ENCODE measurements around the gene IGDCC3.

The IGDCC3 gene

DNA sequence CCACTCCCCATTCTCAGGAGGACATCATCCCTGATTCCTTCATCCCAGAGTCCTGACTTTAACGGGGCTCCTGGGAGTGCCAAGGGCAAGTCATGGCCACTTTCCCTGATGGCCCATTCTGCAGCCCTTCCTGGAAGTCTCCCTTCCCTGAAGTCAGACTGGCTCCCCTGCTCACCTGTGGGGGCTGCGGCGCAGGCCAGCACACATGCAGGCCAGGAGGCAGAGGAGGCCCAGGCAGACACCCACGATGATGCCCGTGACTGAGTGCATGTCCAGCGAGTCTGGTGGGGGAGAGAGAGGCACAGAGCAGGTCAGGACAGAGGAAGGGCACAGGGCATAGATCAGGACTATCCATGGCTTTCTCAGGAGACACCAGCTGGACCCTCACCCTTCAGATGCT, 8.6 kb upstream of the IGDCC3 start:
- H3K27me3 ChIP-seq (ENCODE audit: insufficient read depth, low read length): no peaks in the 10 kb centered on the region
- no peak overlapping the region for H3K4me3 ChIP-seq (ENCODE audit: low read depth, low read length)
- peaks cover 5% of the 10 kb centered on the region for H3K79me2 ChIP-seq (ENCODE audit: control insufficient read depth, insufficient read depth, low read length, poor library complexity)
- H4K8ac ChIP-seq (ENCODE audit: low read depth, low read length): no peak overlapping the region
- H3K79me1 ChIP-seq (ENCODE audit: low read length): peaks cover 13% of the 10 kb centered on the region
- no peak overlapping the region for H3K14ac ChIP-seq (ENCODE audit: low read length)
- no CpG with 5 or more reads among the region's 6 CpGs for WGBS (ENCODE audit: extremely low coverage, insufficient coverage, insufficient read length)
- no peak overlapping the region for H2BK120ac ChIP-seq (ENCODE audit: insufficient read depth, low read length, poor library complexity)
- no peak overlapping the region for H4K91ac ChIP-seq (ENCODE audit: low read depth, low read length)
- H3K4me1 ChIP-seq (ENCODE audit: control insufficient read depth in 1 of 2, insufficient read depth in 2 of 2, low read length in 2 of 2): peaks cover 19 to 26% of the 10 kb centered on the region in 2 experiments
- DNase-seq: no peak
- no peak overlapping the region for H3K4ac ChIP-seq (ENCODE audit: low read depth, low read length)
- no peak overlapping the region for H2AK5ac ChIP-seq (ENCODE audit: low read length)
- H2BK5ac ChIP-seq (ENCODE audit: low read depth, low read length, poor library complexity): no peak overlapping the region
- no peak overlapping the region for H3K23ac ChIP-seq (ENCODE audit: low read length)
- H2BK12ac ChIP-seq (ENCODE audit: low read length): no peak overlapping the region
- H4K12ac ChIP-seq (ENCODE audit: low read depth, low read length): no peak overlapping the region
- H3K9me3 ChIP-seq (ENCODE audit: insufficient read depth, low read depth, low read length): peaks cover 2% of the 10 kb centered on the region
- H2AFZ ChIP-seq (ENCODE audit: insufficient read depth, low read length, poor library complexity): no peak overlapping the region
- no peak overlapping the region for H3K27ac ChIP-seq (ENCODE audit: low read depth, low read length)
- no peak overlapping the region for H3K4me2 ChIP-seq (ENCODE audit: low read length)
- no peak overlapping the region for H3K18ac ChIP-seq (ENCODE audit: low read length)
- no peaks in the 10 kb centered on the region for H3K36me3 ChIP-seq (ENCODE audit: control insufficient read depth in 1 of 2, insufficient read depth in 2 of 2, low read length in 2 of 2)
- H3K9ac ChIP-seq (ENCODE audit: low read length): no peak overlapping the region

DNA sequence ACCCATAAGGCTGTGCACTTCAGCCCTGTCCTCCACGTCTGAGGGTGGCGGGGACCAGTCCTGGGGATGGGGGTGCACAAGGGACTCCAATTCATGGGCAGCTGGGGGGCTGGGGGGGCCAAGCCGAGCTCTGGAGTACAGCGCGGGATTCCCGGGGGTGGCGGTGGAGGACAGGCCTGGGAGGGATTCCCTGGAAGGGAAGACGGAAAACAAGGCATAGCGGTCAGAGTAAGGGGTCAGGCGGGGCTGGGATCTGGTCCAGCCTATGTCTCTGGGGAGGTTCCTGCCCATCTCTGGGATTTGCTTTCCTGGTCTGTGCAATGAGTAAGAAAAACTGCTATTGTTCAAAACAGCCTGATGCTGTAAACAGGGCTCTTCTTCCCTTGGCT, 8.1 kb upstream of the IGDCC3 start:
- H2BK5ac ChIP-seq (ENCODE audit: low read depth, low read length, poor library complexity): no peak overlapping the region
- no peak overlapping the region for H4K91ac ChIP-seq (ENCODE audit: low read depth, low read length)
- no peak overlapping the region for H3K18ac ChIP-seq (ENCODE audit: low read length)
- peaks cover 19 to 26% of the 10 kb centered on the region in 2 experiments for H3K4me1 ChIP-seq (ENCODE audit: control insufficient read depth in 1 of 2, insufficient read depth in 2 of 2, low read length in 2 of 2)
- H3K23ac ChIP-seq (ENCODE audit: low read length): no peak overlapping the region
- H3K79me2 ChIP-seq (ENCODE audit: control insufficient read depth, insufficient read depth, low read length, poor library complexity): peaks cover 5% of the 10 kb centered on the region
- no peak overlapping the region for H3K4me2 ChIP-seq (ENCODE audit: low read length)
- no CpG with 5 or more reads among the region's 10 CpGs for WGBS (ENCODE audit: extremely low coverage, insufficient coverage, insufficient read length)
- H3K4me3 ChIP-seq (ENCODE audit: low read depth, low read length): no peak overlapping the region
- no peak overlapping the region for H2BK12ac ChIP-seq (ENCODE audit: low read length)
- no peak overlapping the region for H3K14ac ChIP-seq (ENCODE audit: low read length)
- no peak overlapping the region for H3K9ac ChIP-seq (ENCODE audit: low read length)
- H3K36me3 ChIP-seq (ENCODE audit: control insufficient read depth in 1 of 2, insufficient read depth in 2 of 2, low read length in 2 of 2): no peaks in the 10 kb centered on the region
- H3K27me3 ChIP-seq (ENCODE audit: insufficient read depth, low read length): no peaks in the 10 kb centered on the region
- no peak overlapping the region for H2BK120ac ChIP-seq (ENCODE audit: insufficient read depth, low read length, poor library complexity)
- H3K27ac ChIP-seq (ENCODE audit: low read depth, low read length): no peak overlapping the region
- no peak overlapping the region for H3K4ac ChIP-seq (ENCODE audit: low read depth, low read length)
- peaks cover 13% of the 10 kb centered on the region for H3K79me1 ChIP-seq (ENCODE audit: low read length)
- H4K12ac ChIP-seq (ENCODE audit: low read depth, low read length): no peak overlapping the region
- no peak overlapping the region for H2AK5ac ChIP-seq (ENCODE audit: low read length)
- peaks cover 2% of the 10 kb centered on the region for H3K9me3 ChIP-seq (ENCODE audit: insufficient read depth, low read depth, low read length)
- no peak overlapping the region for H2AFZ ChIP-seq (ENCODE audit: insufficient read depth, low read length, poor library complexity)
- H4K8ac ChIP-seq (ENCODE audit: low read depth, low read length): no peak overlapping the region
- no peak for DNase-seq

DNA sequence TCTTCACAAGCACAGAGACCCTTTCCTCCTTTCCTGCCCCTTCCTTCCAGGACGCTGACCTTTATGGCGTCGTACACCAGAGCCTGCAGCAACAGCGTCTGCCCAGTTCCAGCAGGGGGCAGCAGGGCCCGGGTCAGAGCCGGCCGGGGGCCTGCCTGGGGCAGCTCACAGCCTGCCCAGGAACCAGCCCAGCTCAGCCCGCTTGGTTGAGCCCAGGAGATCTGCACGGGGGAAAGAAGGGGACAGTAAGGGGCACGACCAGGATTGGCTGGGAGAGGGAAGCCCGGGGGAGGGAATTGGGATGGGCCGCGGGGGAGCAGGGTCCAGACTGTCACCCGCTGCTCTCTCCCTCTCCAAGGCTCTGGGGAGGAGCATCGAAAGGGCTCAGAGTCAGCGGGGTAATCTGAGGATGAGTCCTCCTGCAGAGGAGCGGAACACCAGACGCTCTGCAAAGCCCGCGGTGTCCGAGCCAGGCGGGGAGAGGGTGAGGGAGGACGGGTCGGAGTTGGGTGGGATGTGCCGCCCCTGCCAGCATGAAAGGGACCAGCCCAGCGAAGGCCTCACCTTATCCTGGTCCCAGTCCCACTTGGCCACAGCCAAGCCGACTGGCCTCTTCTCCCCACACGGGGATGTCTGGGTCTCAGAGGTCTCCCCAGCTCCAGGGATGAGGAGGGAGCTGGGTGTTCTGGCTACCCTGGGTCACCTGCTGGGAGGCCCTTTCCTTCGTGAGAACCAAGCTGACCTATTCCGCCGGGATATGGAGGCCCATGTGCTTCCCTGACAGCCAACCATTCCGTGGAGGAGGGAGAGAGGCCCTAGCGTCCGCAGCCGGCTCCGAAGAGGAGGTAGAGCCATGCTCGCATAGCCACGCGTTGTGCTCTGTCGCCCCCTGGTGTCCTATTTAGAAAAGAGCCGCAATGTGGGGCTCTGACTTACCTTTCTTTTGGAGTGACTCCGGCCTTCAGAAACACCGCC, 7.4 kb upstream of the IGDCC3 start:
- peak overlapping the region; percentile 64 for H4K8ac ChIP-seq (ENCODE audit: low read depth, low read length)
- peak; percentile 87 to 95 for DNase-seq
- H3K27ac ChIP-seq (ENCODE audit: low read depth, low read length): peak overlapping the region; percentile 20
- peak overlapping the region; percentile 23 for H4K12ac ChIP-seq (ENCODE audit: low read depth, low read length)
- H3K14ac ChIP-seq (ENCODE audit: low read length): peak overlapping the region; percentile 80
- peaks cover 5% of the 10 kb centered on the region for H3K79me2 ChIP-seq (ENCODE audit: control insufficient read depth, insufficient read depth, low read length, poor library complexity)
- H2BK5ac ChIP-seq (ENCODE audit: low read depth, low read length, poor library complexity): peak overlapping the region; percentile 22
- H3K36me3 ChIP-seq (ENCODE audit: control insufficient read depth in 1 of 2, insufficient read depth in 2 of 2, low read length in 2 of 2): no peaks in the 10 kb centered on the region
- peaks cover 13% of the 10 kb centered on the region for H3K79me1 ChIP-seq (ENCODE audit: low read length)
- no CpG with 5 or more reads among the region's 43 CpGs for WGBS (ENCODE audit: extremely low coverage, insufficient coverage, insufficient read length)
- H3K4ac ChIP-seq (ENCODE audit: low read depth, low read length): peak overlapping the region; percentile 32
- peak overlapping the region; percentile 67 for H2BK12ac ChIP-seq (ENCODE audit: low read length)
- H4K91ac ChIP-seq (ENCODE audit: low read depth, low read length): peak overlapping the region; percentile 67
- H3K18ac ChIP-seq (ENCODE audit: low read length): peak overlapping the region; percentile 32
- peak overlapping the region; percentile 45 for H2AK5ac ChIP-seq (ENCODE audit: low read length)
- H2AFZ ChIP-seq (ENCODE audit: insufficient read depth, low read length, poor library complexity): peak overlapping the region; percentile 48
- peaks cover 2% of the 10 kb centered on the region for H3K9me3 ChIP-seq (ENCODE audit: insufficient read depth, low read depth, low read length)
- H3K4me2 ChIP-seq (ENCODE audit: low read length): peak overlapping the region; percentile 59
- H3K9ac ChIP-seq (ENCODE audit: low read length): no peak overlapping the region
- H3K4me3 ChIP-seq (ENCODE audit: low read depth, low read length): no peak overlapping the region
- H2BK120ac ChIP-seq (ENCODE audit: insufficient read depth, low read length, poor library complexity): peak overlapping the region; percentile 43
- peaks cover 19 to 26% of the 10 kb centered on the region in 2 experiments for H3K4me1 ChIP-seq (ENCODE audit: control insufficient read depth in 1 of 2, insufficient read depth in 2 of 2, low read length in 2 of 2)
- no peaks in the 10 kb centered on the region for H3K27me3 ChIP-seq (ENCODE audit: insufficient read depth, low read length)
- no peak overlapping the region for H3K23ac ChIP-seq (ENCODE audit: low read length)

DNA sequence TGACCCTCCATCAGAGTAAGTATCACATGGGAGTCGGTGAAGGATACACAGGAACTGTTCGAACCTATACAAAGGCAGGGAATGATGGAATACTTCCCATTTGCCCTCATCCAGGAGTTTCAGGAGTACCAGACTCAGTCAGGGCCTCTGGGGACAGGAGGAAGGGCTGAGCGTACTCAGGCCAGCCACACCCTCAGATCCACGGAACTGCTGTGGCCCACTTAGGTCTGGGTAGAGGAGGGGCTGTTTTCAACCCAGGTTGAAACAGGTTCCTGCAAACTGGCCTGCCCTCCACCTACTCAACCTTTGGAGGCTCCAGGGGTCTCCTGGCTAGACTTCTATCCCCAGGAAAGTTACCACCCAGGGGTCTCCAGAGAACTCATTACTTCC, 6.7 kb upstream of the IGDCC3 start:
- no peak overlapping the region for H3K4me3 ChIP-seq (ENCODE audit: low read depth, low read length)
- no peak overlapping the region for H3K4ac ChIP-seq (ENCODE audit: low read depth, low read length)
- no peak overlapping the region for H2AFZ ChIP-seq (ENCODE audit: insufficient read depth, low read length, poor library complexity)
- no peak overlapping the region for H2BK5ac ChIP-seq (ENCODE audit: low read depth, low read length, poor library complexity)
- H2BK12ac ChIP-seq (ENCODE audit: low read length): peak overlapping the region; percentile 67
- no peak overlapping the region for H2AK5ac ChIP-seq (ENCODE audit: low read length)
- H3K27ac ChIP-seq (ENCODE audit: low read depth, low read length): no peak overlapping the region
- H3K18ac ChIP-seq (ENCODE audit: low read length): no peak overlapping the region
- no peak overlapping the region for H3K23ac ChIP-seq (ENCODE audit: low read length)
- H4K91ac ChIP-seq (ENCODE audit: low read depth, low read length): peak overlapping the region; percentile 48
- H3K79me1 ChIP-seq (ENCODE audit: low read length): peaks cover 13% of the 10 kb centered on the region
- H3K27me3 ChIP-seq (ENCODE audit: insufficient read depth, low read length): no peaks in the 10 kb centered on the region
- no peak overlapping the region for H4K12ac ChIP-seq (ENCODE audit: low read depth, low read length)
- no peak overlapping the region for H3K4me2 ChIP-seq (ENCODE audit: low read length)
- H3K14ac ChIP-seq (ENCODE audit: low read length): no peak overlapping the region
- peaks cover 5% of the 10 kb centered on the region for H3K79me2 ChIP-seq (ENCODE audit: control insufficient read depth, insufficient read depth, low read length, poor library complexity)
- no peak overlapping the region for H3K9ac ChIP-seq (ENCODE audit: low read length)
- no peak for DNase-seq
- no peaks in the 10 kb centered on the region for H3K36me3 ChIP-seq (ENCODE audit: control insufficient read depth in 1 of 2, insufficient read depth in 2 of 2, low read length in 2 of 2)
- peaks cover 2% of the 10 kb centered on the region for H3K9me3 ChIP-seq (ENCODE audit: insufficient read depth, low read depth, low read length)
- peaks cover 19 to 26% of the 10 kb centered on the region in 2 experiments for H3K4me1 ChIP-seq (ENCODE audit: control insufficient read depth in 1 of 2, insufficient read depth in 2 of 2, low read length in 2 of 2)
- H2BK120ac ChIP-seq (ENCODE audit: insufficient read depth, low read length, poor library complexity): no peak overlapping the region
- H4K8ac ChIP-seq (ENCODE audit: low read depth, low read length): no peak overlapping the region
- no CpG with 5 or more reads among the region's 4 CpGs for WGBS (ENCODE audit: extremely low coverage, insufficient coverage, insufficient read length)

All from trophoblast cell (in vitro differentiated cells and primary cell).